ENCODE results near the gene TMTC2. TPM values are rescaled to one million over a fixed set of nuclear protein-coding genes. Genes with fewer than 3 reads are reported as not detected.

TMTC2 gene
- 21.0 and 25.5 TPM in 2 replicates for total RNA-seq (ENCODE audit: low replicate concordance)

DNA sequence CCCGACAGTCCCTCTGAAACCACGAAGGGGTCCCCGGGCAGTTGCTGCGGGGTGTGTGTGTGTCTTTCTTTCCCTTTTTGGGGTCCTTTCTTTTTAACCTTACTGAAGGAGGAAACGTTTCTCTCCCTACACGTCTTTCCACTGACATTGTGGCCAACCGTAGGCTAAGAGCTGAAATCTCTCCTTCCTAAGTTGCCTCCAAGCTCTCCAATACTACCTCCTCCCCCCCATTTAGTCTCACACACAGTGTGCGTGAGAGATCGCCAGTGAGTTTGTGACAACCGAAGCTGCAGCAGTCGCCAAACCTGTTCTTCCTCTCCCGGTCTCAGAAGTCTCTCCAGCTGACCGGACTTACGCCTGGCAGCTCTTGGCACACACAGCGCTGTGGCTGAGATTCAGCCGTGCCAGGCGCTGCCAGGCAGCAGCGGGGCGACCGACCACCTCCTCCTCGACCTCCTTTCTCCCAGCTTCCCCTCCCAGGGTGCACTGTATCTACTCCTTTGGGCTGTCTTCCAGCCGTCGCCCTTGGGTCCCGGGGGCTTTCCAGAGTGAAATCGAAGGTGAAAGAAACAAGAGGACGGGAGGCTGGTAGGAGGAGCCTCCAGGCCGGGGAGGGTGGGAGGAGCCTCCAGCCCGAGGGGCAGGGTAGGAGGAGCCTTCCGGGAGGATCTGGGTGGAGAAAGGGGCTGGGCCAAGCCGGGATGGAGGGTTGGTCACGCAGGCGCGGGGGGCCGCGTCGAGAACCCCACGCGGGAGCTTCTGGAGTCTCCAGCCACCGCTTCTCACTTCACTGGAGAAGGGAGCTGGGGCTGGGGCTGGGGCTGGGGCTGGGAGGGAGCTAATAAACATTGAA lies at the start of gene TMTC2:
Gene TMTC2 (plus strand): TSS at position 739 of the 853 bp plus-strand sequence.
- H3K4me1 ChIP-seq: peaks cover 31% of the 10 kb centered on the region
- peaks cover 22% of the 10 kb centered on the region for H4K20me1 ChIP-seq (ENCODE audit: low read depth)
- H3K36me3 ChIP-seq: no peaks in the 10 kb centered on the region
- no peak for TF ChIP-seq EZH2 (IDR thresholded peaks at IDR 0.05)
- H3F3A ChIP-seq (ENCODE audit: low read depth): peaks cover 23% of the 10 kb centered on the region
- H3K27ac Mint-ChIP-seq: peak within 1 kb of the TSS; percentile 40
- peak within 1 kb of the TSS; percentile 94 for H3K4me3 Mint-ChIP-seq
- DNase-seq (ENCODE audit: low spot score): peak; percentile 93
- peak within 1 kb of the TSS; percentile 98 for H3K4me2 ChIP-seq
- H3K9me3 ChIP-seq (ENCODE audit: low read depth): no peaks in the 10 kb centered on the region
- peak within 1 kb of the TSS; percentile 28 for H3K9ac ChIP-seq
- H3K27ac ChIP-seq: peak within 1 kb of the TSS; percentile 16
- H3K79me2 ChIP-seq (ENCODE audit: low read depth): peaks cover 36% of the 10 kb centered on the region
- H2AFZ ChIP-seq (replicated peaks): peak within 1 kb of the TSS; percentile 85
- H3K9me3 Mint-ChIP-seq: no peaks in the 10 kb centered on the region
- peak within 1 kb of the TSS; percentile 95 for H3K4me3 ChIP-seq
- H3K27me3 Mint-ChIP-seq (ENCODE audit: insufficient read depth, low read depth): peaks cover 10% of the 10 kb centered on the region
- H3K36me3 Mint-ChIP-seq: no peaks in the 10 kb centered on the region
- no peaks in the 10 kb centered on the region for H3K27me3 ChIP-seq
- H3K4me1 Mint-ChIP-seq: peaks cover 35% of the 10 kb centered on the region

DNA sequence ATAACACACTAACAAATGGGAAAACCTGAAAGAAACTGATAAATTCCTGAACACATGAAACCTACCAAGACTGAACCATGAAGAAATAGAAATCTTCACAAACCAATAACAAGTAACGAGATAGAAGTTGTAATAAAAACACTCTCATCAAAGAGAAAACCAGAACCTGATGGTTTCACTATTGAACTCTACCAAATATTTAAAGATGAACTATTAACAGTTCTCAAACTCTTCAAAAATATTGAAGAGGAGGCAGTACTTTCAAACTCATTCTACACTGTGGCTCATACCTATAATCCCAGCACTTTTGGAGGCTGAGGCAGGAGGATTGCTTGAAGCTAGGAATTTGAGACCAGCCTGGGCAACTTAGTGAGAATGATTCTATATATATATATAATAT lies 48.4 kb upstream of the TMTC2 start:
- Histone ChIP-seq H2AFZ (replicated peaks) (peak overlapping the region; percentile 5), H3K27ac (no peak overlapping the region), H3K36me3 (no peaks in the 10 kb centered on the region), H4K20me1 (ENCODE audit: low read depth) (no peaks in the 10 kb centered on the region), H3K9ac (no peak overlapping the region), H3K4me3 (no peak overlapping the region), H3K9me3 (ENCODE audit: low read depth) (no peaks in the 10 kb centered on the region), H3K4me2 (no peak overlapping the region), H3K79me2 (ENCODE audit: low read depth) (no peaks in the 10 kb centered on the region), H3K4me1 (no peaks in the 10 kb centered on the region), H3F3A (ENCODE audit: low read depth) (peaks cover 4% of the 10 kb centered on the region), H3K27me3 (no peaks in the 10 kb centered on the region)
- H3K9me3 Mint-ChIP-seq: peaks cover 8% of the 10 kb centered on the region
- no peaks in the 10 kb centered on the region for H3K4me1 Mint-ChIP-seq
- DNase-seq (ENCODE audit: low spot score): no peak
- peaks cover 4% of the 10 kb centered on the region for H3K27me3 Mint-ChIP-seq (ENCODE audit: insufficient read depth, low read depth)
- H3K4me3 Mint-ChIP-seq: no peak overlapping the region
- H3K36me3 Mint-ChIP-seq: no peaks in the 10 kb centered on the region
- TF ChIP-seq, protein P1, sequence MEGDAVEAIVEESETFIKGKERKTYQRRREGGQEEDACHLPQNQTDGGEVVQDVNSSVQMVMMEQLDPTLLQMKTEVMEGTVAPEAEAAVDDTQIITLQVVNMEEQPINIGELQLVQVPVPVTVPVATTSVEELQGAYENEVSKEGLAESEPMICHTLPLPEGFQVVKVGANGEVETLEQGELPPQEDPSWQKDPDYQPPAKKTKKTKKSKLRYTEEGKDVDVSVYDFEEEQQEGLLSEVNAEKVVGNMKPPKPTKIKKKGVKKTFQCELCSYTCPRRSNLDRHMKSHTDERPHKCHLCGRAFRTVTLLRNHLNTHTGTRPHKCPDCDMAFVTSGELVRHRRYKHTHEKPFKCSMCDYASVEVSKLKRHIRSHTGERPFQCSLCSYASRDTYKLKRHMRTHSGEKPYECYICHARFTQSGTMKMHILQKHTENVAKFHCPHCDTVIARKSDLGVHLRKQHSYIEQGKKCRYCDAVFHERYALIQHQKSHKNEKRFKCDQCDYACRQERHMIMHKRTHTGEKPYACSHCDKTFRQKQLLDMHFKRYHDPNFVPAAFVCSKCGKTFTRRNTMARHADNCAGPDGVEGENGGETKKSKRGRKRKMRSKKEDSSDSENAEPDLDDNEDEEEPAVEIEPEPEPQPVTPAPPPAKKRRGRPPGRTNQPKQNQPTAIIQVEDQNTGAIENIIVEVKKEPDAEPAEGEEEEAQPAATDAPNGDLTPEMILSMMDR (IDR thresholded peaks at IDR 0.05): no peak
- no peak for TF ChIP-seq EZH2phosphoT487 (IDR thresholded peaks at IDR 0.05)
- TF ChIP-seq EZH2 (IDR thresholded peaks at IDR 0.05): no peak
- no peak overlapping the region for H3K27ac Mint-ChIP-seq

DNA sequence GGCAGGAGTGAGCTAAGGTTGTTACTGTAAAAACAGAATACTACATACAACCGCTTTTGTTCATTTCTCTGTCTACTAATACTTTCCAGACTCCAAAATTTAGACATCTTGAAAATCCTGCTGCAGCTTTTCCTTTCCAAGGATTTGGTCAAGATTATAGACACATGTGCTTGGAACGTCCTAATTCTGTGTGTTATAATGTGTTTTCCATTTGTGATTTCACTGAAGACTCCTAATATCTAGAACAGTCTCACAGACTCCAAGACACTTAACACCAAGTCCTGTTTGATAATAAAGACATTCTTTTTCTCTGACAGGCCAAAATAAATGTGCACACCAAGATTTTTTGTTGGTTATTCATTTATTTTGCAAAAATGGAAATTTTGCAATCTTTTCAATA lies 41.8 kb upstream of the TMTC2 start:
- Mint-ChIP-seq H3K9me3 (no peaks in the 10 kb centered on the region), H3K27ac (no peak overlapping the region), H3K4me3 (no peak overlapping the region), H3K4me1 (peaks cover 6% of the 10 kb centered on the region), H3K27me3 (ENCODE audit: insufficient read depth, low read depth) (peaks cover 3% of the 10 kb centered on the region), H3K36me3 (no peaks in the 10 kb centered on the region)
- TF ChIP-seq EZH2 (IDR thresholded peaks at IDR 0.05) (no peak), EZH2phosphoT487 (IDR thresholded peaks at IDR 0.05) (no peak)
- TF ChIP-seq, protein P1 (IDR thresholded peaks at IDR 0.05): no peak
- Histone ChIP-seq H3K4me3 (no peak overlapping the region), H3K9ac (no peak overlapping the region), H3K27ac (no peak overlapping the region), H3K27me3 (no peaks in the 10 kb centered on the region), H4K20me1 (ENCODE audit: low read depth) (no peaks in the 10 kb centered on the region), H3K4me1 (no peaks in the 10 kb centered on the region), H3K9me3 (ENCODE audit: low read depth) (no peaks in the 10 kb centered on the region), H2AFZ (replicated peaks) (no peak overlapping the region), H3K79me2 (ENCODE audit: low read depth) (no peaks in the 10 kb centered on the region), H3F3A (ENCODE audit: low read depth) (no peaks in the 10 kb centered on the region), H3K36me3 (no peaks in the 10 kb centered on the region), H3K4me2 (no peak overlapping the region)
- DNase-seq (ENCODE audit: low spot score): no peak

DNA sequence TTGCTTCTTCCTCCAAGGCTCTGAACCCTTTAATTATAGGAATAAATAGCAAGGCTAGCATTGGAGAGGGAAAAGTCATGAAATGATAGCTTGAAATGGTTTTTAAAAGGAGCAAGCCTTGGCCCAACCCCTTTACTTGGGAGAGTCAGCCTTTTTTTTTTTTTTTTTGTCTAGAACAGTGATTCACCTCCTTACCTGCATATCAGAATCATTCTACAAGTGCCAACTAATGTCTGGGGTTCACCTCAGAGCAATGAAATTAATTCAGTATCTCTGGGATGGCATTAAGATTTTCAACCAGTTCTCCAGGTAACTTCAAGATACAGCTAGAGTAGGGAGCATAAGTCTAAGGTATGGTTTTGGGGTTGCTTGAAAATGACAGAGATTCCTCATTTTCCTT lies 41.3 kb upstream of the TMTC2 start:
- Histone ChIP-seq H3K4me1 (peaks cover under 1% of the 10 kb centered on the region), H3F3A (ENCODE audit: low read depth) (no peaks in the 10 kb centered on the region), H3K27ac (no peak overlapping the region), H3K9ac (no peak overlapping the region), H3K4me3 (no peak overlapping the region), H3K9me3 (ENCODE audit: low read depth) (no peaks in the 10 kb centered on the region), H3K79me2 (ENCODE audit: low read depth) (no peaks in the 10 kb centered on the region), H3K4me2 (no peak overlapping the region), H3K27me3 (no peaks in the 10 kb centered on the region), H2AFZ (replicated peaks) (no peak overlapping the region), H4K20me1 (ENCODE audit: low read depth) (no peaks in the 10 kb centered on the region), H3K36me3 (no peaks in the 10 kb centered on the region)
- Mint-ChIP-seq H3K36me3 (no peaks in the 10 kb centered on the region), H3K27ac (no peak overlapping the region), H3K4me3 (no peak overlapping the region), H3K9me3 (no peaks in the 10 kb centered on the region), H3K27me3 (ENCODE audit: insufficient read depth, low read depth) (peaks cover 3% of the 10 kb centered on the region), H3K4me1 (peaks cover 7% of the 10 kb centered on the region)
- DNase-seq (ENCODE audit: low spot score): no peak
- TF ChIP-seq, protein P1 (IDR thresholded peaks at IDR 0.05): no peak
- TF ChIP-seq EZH2phosphoT487 (IDR thresholded peaks at IDR 0.05) (no peak), EZH2 (IDR thresholded peaks at IDR 0.05) (no peak)
